Muscle layer of colon (tissue), 2 donors: ENCODE measurements around the gene GPR157.
A peak's percentile ranks its signal among the peaks of the same experiment; 100 is the strongest.

Experiments
- H3K27ac ChIP-seq: one replicate; pipeline ENCODE4 v1.7.0; 2013; ENCODE audit warnings: low read depth, mild to moderate bottlenecking, low read length, moderate library complexity
- H3K27me3 ChIP-seq, 2 donors: one replicate each; pipeline ENCODE4 v1.7.0; 2013; ENCODE audit warnings: low read length in 2 of 2, mild to moderate bottlenecking in 2 of 2; ENCODE audit not compliant: insufficient read depth in 2 of 2, control insufficient read depth in 1 of 2
- H3K36me3 ChIP-seq: one replicate; pipeline ENCODE4 v1.7.0; 2013; ENCODE audit warnings: mild to moderate bottlenecking, low read length; ENCODE audit not compliant: insufficient read depth
- H3K4me1 ChIP-seq: one replicate; pipeline ENCODE4 v1.7.0; 2013; ENCODE audit warnings: mild to moderate bottlenecking, low read length; ENCODE audit not compliant: insufficient read depth
- H3K4me3 ChIP-seq, 2 donors: one replicate each; pipeline ENCODE4 v1.7.0; 2013; ENCODE audit warnings: low read length in 2 of 2, low read depth in 1 of 2, mild to moderate bottlenecking in 1 of 2, moderate library complexity in 1 of 2
- H3K9ac ChIP-seq: one replicate; pipeline ENCODE4 v1.7.0; 2013; ENCODE audit warnings: low read length
- H3K9me3 ChIP-seq: one replicate; pipeline ENCODE4 v1.7.0; 2013; ENCODE audit warnings: mild to moderate bottlenecking, low read length
- donor health status: abdominal sarcoma.
- donor health status: Adenocarcinoma of cecum.

Gene GPR157

DNA sequence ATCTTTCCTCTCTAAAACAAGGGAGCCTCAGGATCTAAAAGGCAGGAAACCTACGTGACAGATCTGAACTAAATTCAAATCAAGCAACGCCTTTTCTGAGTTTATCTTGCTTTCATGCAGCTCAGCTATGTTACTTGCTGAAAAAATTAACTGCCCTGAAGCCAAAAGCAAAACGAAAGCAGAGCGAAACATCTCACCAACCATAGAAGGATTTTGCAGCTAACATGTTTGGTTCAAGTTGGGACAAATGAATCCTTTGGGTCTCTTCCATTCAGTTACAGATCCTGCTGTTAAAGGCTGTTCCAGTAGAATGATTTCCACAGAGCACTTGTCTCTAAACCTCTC lies 59.9 kb downstream of the GPR157 start:
- H3K4me3 ChIP-seq = peak overlapping the region in 1 of 2 donors; percentile 38
- H3K9ac ChIP-seq = no peak overlapping the region
- H3K27me3 ChIP-seq = no peaks in the 10 kb centered on the region
- no peaks in the 10 kb centered on the region for H3K9me3 ChIP-seq
- H3K4me1 ChIP-seq = peaks cover 46% of the 10 kb centered on the region
- peak overlapping the region; percentile 58 for H3K27ac ChIP-seq
- no peaks in the 10 kb centered on the region for H3K36me3 ChIP-seq

DNA sequence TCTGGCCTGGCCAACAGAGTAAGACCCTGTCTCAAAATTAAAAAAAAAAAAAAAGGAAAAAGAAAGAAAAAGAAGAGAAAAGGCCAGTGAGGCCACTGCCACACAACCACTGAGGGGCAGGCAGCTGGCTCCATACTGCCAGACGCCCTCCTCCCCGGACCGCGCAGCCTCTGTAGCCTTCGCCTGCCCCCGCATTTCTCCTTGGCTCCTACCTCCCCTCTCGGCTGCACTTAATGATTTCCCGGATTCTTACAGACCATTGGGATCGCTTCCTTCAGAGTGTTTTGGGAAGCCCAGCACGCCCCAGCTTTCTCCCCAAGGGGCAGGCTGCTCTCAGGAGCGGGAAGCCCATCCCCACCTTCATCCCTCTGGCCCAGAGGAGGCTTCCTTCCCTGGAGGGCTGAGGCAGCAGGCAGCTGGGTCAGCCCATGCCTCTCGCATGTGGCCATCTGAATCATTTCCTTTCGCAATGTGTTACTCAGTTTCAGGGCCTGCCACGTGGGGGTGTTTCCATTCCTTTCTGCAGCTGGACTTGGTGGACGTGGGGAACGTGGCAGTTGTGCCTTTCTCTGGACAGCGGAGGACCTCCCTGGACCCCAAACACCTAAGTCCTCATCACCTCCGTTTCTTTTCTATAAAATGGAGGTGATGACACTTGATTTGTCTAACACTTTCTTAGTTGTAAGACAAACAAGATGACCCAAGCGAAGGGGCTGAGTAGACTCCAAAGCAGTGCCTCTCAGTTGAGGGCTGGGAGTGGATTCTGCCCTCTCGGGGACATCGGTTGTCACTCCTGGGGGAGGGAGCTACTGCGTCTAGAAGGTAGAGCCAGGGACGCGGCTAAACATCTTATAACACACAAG lies 61.7 kb downstream of the GPR157 start:
- Histone ChIP-seq H3K4me3 (no peak overlapping the region), H3K9ac (no peak overlapping the region), H3K27ac (no peak overlapping the region), H3K4me1 (peaks cover 47% of the 10 kb centered on the region), H3K27me3 (no peaks in the 10 kb centered on the region), H3K9me3 (no peaks in the 10 kb centered on the region), H3K36me3 (no peaks in the 10 kb centered on the region)

DNA sequence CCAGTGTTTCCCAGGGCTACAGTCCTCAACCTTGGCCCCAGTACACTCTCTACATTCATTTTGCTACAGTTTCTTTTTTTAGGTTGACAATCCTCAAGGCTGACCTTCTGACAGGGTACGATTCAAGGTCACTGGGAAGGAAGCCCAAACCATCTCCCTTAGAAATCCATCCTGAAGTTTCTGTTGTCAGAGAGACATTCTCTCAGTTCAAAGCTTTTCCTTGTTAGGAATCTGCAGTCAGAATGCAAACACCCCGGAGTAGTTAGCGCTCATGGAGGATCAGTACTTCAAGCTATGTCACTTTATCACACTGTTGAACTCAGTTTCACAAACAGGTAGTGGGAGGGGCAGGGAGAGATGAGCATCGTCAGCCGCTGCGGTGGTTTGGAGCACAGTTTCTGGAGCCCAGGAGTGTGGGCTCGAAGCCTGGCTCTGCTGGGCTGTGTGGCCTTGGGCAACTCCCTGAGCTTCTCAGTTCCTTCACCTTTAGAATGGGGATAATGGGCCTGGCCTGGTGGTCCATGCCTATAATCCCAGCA lies 63.6 kb downstream of the GPR157 start:
- no peaks in the 10 kb centered on the region for H3K9me3 ChIP-seq
- H3K36me3 ChIP-seq = no peaks in the 10 kb centered on the region
- H3K9ac ChIP-seq = no peak overlapping the region
- peaks cover 49% of the 10 kb centered on the region for H3K4me1 ChIP-seq
- H3K27me3 ChIP-seq = no peaks in the 10 kb centered on the region
- H3K4me3 ChIP-seq = no peak overlapping the region
- peak overlapping the region; percentile 35 for H3K27ac ChIP-seq

DNA sequence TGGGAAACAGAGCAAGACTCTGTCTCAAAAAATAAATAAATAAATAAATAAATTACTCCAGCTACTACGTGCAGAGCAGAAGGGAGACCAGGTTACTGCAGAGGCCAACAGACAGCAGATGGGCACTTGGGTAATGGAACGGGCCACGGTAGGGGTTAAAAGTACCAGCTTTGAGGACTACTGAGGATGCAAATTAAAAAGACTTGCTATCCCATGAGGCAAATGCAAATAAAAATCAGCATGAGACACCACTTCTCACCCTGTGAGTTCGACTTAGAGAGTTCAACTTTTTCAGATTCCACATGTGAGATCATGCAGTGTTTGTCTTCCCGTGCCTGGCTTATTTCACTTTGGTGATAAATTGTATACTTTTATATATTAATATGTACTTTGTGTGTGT lies 66.1 kb downstream of the GPR157 start:
- H3K9me3 ChIP-seq = no peaks in the 10 kb centered on the region
- no peaks in the 10 kb centered on the region for H3K36me3 ChIP-seq
- no peak overlapping the region for H3K9ac ChIP-seq
- H3K4me3 ChIP-seq = no peak overlapping the region
- H3K27me3 ChIP-seq = no peaks in the 10 kb centered on the region
- H3K27ac ChIP-seq = no peak overlapping the region
- peaks cover 33% of the 10 kb centered on the region for H3K4me1 ChIP-seq

DNA sequence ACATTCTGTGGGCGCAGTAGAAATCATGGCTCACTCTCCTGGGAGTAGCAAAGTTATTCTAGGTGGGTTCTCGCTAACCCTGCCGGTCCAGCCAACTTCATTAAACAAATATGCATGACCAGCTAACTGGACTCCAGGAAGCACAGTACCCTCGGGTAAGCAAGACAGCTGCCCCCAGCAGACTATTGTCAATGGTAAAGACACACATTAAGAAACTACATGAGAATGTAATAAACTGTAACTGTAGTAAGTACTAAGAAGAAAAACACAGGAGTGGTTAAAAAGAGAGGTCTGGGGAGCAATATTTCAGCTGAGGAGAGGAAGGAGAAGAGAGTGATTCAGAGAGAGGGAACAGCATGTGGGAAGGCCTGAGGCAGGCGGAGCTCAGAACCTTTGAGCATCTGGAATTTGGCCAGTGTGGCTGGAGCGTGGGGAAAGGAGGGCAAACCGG lies 66.9 kb downstream of the GPR157 start:
- Histone ChIP-seq H3K27ac (no peak overlapping the region), H3K36me3 (no peaks in the 10 kb centered on the region), H3K9ac (no peak overlapping the region), H3K4me1 (peaks cover 33% of the 10 kb centered on the region), H3K27me3 (no peaks in the 10 kb centered on the region), H3K9me3 (no peaks in the 10 kb centered on the region), H3K4me3 (no peak overlapping the region)

DNA sequence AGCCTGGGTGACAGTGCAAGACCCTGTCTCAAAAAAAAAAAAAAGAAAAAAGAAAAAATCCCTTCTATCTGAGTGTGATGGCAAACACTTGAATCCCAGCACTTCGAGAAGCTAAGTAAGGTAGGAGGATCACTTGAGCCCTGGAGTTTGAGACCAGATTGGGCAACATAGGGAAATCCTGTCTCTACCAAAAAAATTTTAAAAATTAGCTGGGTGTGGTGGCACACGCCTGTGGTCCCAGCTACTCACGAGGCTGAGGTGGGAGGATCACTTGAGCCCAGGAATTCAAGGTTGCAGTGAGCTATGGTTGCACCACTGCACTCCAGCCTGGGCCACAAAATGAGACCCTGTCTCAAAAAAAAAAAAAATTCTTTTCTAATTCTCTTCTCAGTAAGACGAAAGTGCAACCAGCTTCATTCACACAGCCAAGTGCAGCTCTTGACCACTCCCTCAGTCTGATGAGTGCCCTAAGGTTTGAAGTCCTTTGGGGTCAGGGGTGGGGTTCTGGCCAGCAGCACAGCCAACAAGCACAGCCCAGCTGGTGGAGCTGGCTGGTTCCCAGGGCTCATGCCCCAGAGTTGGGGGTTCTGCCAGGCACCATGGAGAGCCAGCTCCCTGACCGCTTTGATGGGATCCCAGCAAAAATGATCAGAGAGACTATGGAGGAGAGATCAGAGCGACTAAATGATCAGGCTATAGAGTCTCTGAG lies 67.5 kb downstream of the GPR157 start:
- no peak overlapping the region for H3K27ac ChIP-seq
- no peaks in the 10 kb centered on the region for H3K27me3 ChIP-seq
- no peak overlapping the region for H3K9ac ChIP-seq
- H3K36me3 ChIP-seq = no peaks in the 10 kb centered on the region
- no peak overlapping the region for H3K4me3 ChIP-seq
- H3K9me3 ChIP-seq = no peaks in the 10 kb centered on the region
- H3K4me1 ChIP-seq = peaks cover 33% of the 10 kb centered on the region

DNA sequence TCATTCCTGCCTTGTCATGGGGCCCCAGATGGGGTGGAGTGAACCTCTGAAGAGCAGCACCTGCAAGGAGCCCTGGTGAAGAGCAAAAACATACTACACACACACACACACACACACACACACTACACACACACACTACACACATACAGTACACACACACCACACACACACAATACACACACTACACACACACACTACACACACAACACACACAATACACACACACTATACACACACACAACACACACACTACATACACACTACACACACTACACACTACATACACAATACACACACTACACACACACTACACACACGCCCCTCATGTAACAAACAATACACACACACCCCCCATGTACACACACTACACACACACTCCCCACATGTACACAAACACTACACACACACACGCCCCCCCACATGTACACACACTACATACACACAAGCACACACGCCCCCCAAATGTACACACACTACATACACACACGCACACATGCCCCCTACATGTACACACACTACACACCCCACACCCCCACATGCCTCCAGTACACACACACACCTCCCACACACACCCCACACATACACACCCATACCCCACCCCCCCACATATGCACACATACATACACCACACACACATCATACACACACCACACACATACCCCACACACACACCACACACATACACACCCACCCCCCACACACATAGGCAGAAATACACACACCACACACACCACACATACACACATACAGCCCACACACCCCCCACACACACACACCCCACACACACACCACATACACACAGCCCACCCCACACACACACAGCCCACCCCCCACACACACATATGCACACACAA lies 68.8 kb downstream of the GPR157 start:
- H3K4me3 ChIP-seq = no peak overlapping the region
- no peaks in the 10 kb centered on the region for H3K27me3 ChIP-seq
- H3K9me3 ChIP-seq = no peaks in the 10 kb centered on the region
- H3K27ac ChIP-seq = no peak overlapping the region
- H3K4me1 ChIP-seq = peaks cover 20% of the 10 kb centered on the region
- no peak overlapping the region for H3K9ac ChIP-seq
- H3K36me3 ChIP-seq = no peaks in the 10 kb centered on the region

DNA sequence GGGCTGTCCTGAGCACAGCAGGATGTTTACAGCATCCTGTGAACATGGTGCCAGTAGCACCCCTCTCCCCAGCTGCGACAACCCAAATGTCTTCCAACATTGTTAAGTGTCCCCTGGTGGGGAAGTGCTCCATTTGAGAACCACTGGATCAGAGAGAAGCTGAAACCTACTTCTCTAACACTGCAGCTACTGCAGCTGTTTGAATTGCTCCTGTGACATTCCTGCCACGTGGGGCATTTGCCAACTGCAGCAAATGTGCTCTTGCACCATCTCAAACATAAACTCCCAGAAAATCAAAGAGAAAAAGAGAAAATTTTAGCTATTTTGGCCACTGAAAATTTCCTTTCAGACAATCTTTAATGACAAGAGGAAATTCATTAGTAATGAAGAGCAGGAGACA lies 70.4 kb downstream of the GPR157 start:
- Histone ChIP-seq H3K36me3 (no peaks in the 10 kb centered on the region), H3K27me3 (no peaks in the 10 kb centered on the region), H3K9ac (no peak overlapping the region), H3K4me3 (no peak overlapping the region), H3K4me1 (peaks cover 8% of the 10 kb centered on the region), H3K27ac (no peak overlapping the region), H3K9me3 (no peaks in the 10 kb centered on the region)

DNA sequence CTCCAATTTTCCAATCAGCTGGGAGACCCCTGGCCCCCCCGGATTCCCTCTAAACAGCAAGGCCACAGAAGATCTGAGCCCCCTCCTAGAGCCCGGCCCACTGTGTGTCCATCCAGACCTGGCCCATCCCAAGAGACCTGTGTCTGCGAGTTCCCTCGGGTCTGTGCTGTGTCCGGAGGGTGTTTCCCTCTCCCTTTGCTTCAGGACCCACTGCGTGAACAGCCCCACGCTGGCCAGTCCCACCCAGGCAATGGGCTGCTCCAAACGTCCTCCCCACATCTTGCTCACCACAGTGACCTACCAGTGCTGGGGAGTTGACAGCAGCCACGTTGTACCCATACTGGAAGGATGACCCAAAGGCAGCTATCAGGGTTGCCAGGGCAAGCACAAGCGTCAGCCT lies 71.1 kb downstream of the GPR157 start:
- Histone ChIP-seq H3K27me3 (no peaks in the 10 kb centered on the region), H3K9ac (no peak overlapping the region), H3K4me1 (peaks cover 8% of the 10 kb centered on the region), H3K27ac (no peak overlapping the region), H3K9me3 (no peaks in the 10 kb centered on the region), H3K4me3 (no peak overlapping the region), H3K36me3 (no peaks in the 10 kb centered on the region)

DNA sequence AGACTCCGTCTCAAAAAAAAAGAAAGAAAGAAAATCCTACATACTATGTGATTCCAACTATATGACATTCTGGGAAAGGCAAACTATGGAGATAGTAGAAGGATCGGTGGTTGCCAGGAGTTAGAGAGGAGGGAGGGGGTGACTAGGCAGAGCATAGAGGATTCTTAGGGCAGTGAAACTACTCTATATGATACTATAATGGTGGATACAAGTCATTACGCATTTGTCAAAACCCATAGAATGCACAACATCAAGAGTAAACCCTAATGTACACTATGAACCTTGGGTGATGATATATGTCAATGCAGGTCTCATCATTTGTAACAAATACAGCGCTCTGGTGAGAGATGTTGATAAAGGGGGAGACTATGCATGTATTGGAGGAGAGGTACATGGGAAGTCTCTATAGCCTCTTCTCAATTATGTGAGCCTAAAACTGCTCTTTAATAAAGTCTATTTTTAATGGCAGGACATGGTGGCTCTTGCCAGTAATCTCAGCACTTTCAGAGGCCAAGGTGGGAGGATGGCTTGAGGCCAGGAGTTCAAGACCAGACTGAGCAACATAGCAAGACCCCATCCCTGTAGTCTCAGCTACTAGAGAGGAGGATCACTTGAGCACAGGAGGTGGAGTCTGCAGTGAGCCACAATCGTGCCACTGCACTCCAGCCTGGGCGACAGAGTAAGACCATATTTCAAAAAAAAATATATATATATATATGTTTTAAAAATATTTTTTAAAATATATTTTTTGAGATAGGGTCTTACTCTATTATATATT lies 76.4 kb downstream of the GPR157 start:
- no peaks in the 10 kb centered on the region for H3K9me3 ChIP-seq
- H3K27ac ChIP-seq = no peak overlapping the region
- no peak overlapping the region for H3K9ac ChIP-seq
- H3K4me1 ChIP-seq = no peaks in the 10 kb centered on the region
- H3K36me3 ChIP-seq = no peaks in the 10 kb centered on the region
- no peaks in the 10 kb centered on the region for H3K27me3 ChIP-seq
- no peak overlapping the region for H3K4me3 ChIP-seq
